ENCODE results near the gene DNM2. TPM values are rescaled to one million over a fixed set of nuclear protein-coding genes. Genes with fewer than 3 reads are reported as not detected.

Gene DNM2
- total RNA-seq, 1 donor from 2014 or later = 273 TPM

Other genes starting within 250 kb of the DNM2 start
- gene KEAP1, start 214.7 kb upstream of the DNM2 start, total RNA-seq = 88.7 and 98.7 TPM in 2 replicates
- not detected in 2 replicates for gene S1PR5, start 200.6 kb upstream of the DNM2 start, total RNA-seq
- gene ATG4D, start 174.2 kb upstream of the DNM2 start, total RNA-seq = 36.5 and 40.6 TPM in 2 replicates
- gene KRI1, start 152.1 kb upstream of the DNM2 start, total RNA-seq = 56.2 and 61.4 TPM in 2 replicates
- 52.0 and 55.1 TPM in 2 replicates for gene CDKN2D, start 149.1 kb upstream of the DNM2 start, total RNA-seq
- not detected in 2 replicates for gene AP1M2, start 130.8 kb upstream of the DNM2 start, total RNA-seq
- 129 and 139 TPM in 2 replicates for gene SLC44A2, start 92.5 kb upstream of the DNM2 start, total RNA-seq
- gene ILF3, start 63.7 kb upstream of the DNM2 start, total RNA-seq = 420 and 439 TPM in 2 replicates
- gene QTRT1, start 16.6 kb upstream of the DNM2 start, total RNA-seq = 52.4 and 53.7 TPM in 2 replicates
- gene TMED1, start 118.1 kb downstream of the DNM2 start, total RNA-seq = 10.0 and 12.8 TPM in 2 replicates
- 1.3 and 2.2 TPM in 2 replicates for gene C19orf38, start 130.3 kb downstream of the DNM2 start, total RNA-seq
- 38.6 and 40.7 TPM in 2 replicates for gene CARM1, start 153.5 kb downstream of the DNM2 start, total RNA-seq
- 18.8 and 20.4 TPM in 2 replicates for gene YIPF2, start 210.6 kb downstream of the DNM2 start, total RNA-seq
- 22.7 and 22.8 TPM in 2 replicates for gene TIMM29, start 210.7 kb downstream of the DNM2 start, total RNA-seq
- 111 and 112 TPM in 2 replicates for gene SMARCA4, start 243.0 kb downstream of the DNM2 start, total RNA-seq

Measured in T-helper 2 cell treated with Interferon-gamma antibody and Interleukin-4, amounts not matched to agents 100 ng/mL and 5 ng/mL, for 36 hours (primary cell).